HFF-Myc (cell line): ENCODE data around the gene PRSS16.

ENCODE experiments used
- DNase-seq: peaks from one replicate; pipeline ENCODE4 v3.0.0-alpha.2; 2011; ENCODE audit warnings: low read depth; ENCODE audit errors: extremely low read depth
- H3K4me3 ChIP-seq: replicated peaks from 2 replicates; pipeline ENCODE4 v1.5.1; 2011; ENCODE audit warnings: low read depth, mild to moderate bottlenecking, control low read depth, low read length
- CTCF ChIP-seq: IDR thresholded peaks from 2 replicates; pipeline ENCODE4 v1.5.1; 2012; ENCODE audit warnings: mild to moderate bottlenecking, low read depth, low read length, control low read depth; ENCODE audit errors: missing control alignments

Gene PRSS16

GRCh38 chr6:27230758-27231111, 16.8 kb upstream of the PRSS16 start:
- TF ChIP-seq CTCF = no peak
- no peak for DNase-seq
- H3K4me3 ChIP-seq = peak overlapping the region; percentile 44

GRCh38 chr6:27234576-27234975, 12.9 kb upstream of the PRSS16 start:
- peak overlapping the region; percentile 42 for H3K4me3 ChIP-seq
- TF ChIP-seq CTCF = no peak
- no peak for DNase-seq

GRCh38 chr6:27237089-27237803, 10.3 kb upstream of the PRSS16 start:
- peak overlapping the region; percentile 45 for H3K4me3 ChIP-seq
- DNase-seq = peak; percentile 66

GRCh38 chr6:27238010-27238983, 9.2 kb upstream of the PRSS16 start:
- H3K4me3 ChIP-seq = peak overlapping the region; percentile 45
- TF ChIP-seq CTCF = peak; percentile 4
- DNase-seq = no peak

More at GRCh38 chr6:27237089-27237803, 10.3 kb upstream of the PRSS16 start:
- TF ChIP-seq CTCF = no peak

GRCh38 chr6:27239258-27239657, 8.2 kb upstream of the PRSS16 start:
- no peak overlapping the region; the same call in 1 of the 2 replicates for H3K4me3 ChIP-seq
- no peak for DNase-seq
- TF ChIP-seq CTCF = no peak

GRCh38 chr6:27241443-27241842, 6.1 kb upstream of the PRSS16 start:
- TF ChIP-seq CTCF = no peak
- no peak overlapping the region for H3K4me3 ChIP-seq
- no peak for DNase-seq
